ENCODE data around the gene CARD11. TPM values are rescaled to one million over a fixed set of nuclear protein-coding genes. Genes with fewer than 3 reads are reported as not detected.
"Not testable (repeated sequence)": the region's sequence is repeated elsewhere in the genome, so short reads cannot be mapped to it uniquely, and the experiment has no call there.

The CARD11 gene
- total RNA-seq, 1 donor from 2014 or later = 1.4 TPM

GRCh38 chr7:2962865-2963264 lies 80.8 kb downstream of the CARD11 start:
- TF ChIP-seq CTCF (IDR thresholded peaks at IDR 0.05; ENCODE audit: partially characterized antibody, unreplicated experiment) = no peak
- Mint-ChIP-seq H3K27ac (ENCODE audit: unreplicated experiment) (no peak overlapping the region), H3K4me1 (ENCODE audit: low read depth, unreplicated experiment) (no peaks in the 10 kb centered on the region), H3K9me3 (ENCODE audit: unreplicated experiment) (peaks cover 3% of the 10 kb centered on the region), H3K27me3 (ENCODE audit: unreplicated experiment) (no peaks in the 10 kb centered on the region), H3K36me3 (ENCODE audit: unreplicated experiment) (peaks cover 8% of the 10 kb centered on the region), H3K4me3 (ENCODE audit: unreplicated experiment) (no peak overlapping the region)
- no peak for DNase-seq

GRCh38 chr7:2959828-2960599 lies 83.7 kb downstream of the CARD11 start:
- Mint-ChIP-seq H3K27ac (ENCODE audit: unreplicated experiment) (no peak overlapping the region), H3K27me3 (ENCODE audit: unreplicated experiment) (no peaks in the 10 kb centered on the region), H3K36me3 (ENCODE audit: unreplicated experiment) (no peaks in the 10 kb centered on the region), H3K4me3 (ENCODE audit: unreplicated experiment) (no peak overlapping the region), H3K4me1 (ENCODE audit: low read depth, unreplicated experiment) (peaks cover 2% of the 10 kb centered on the region), H3K9me3 (ENCODE audit: unreplicated experiment) (peaks cover 1% of the 10 kb centered on the region)
- DNase-seq = no peak
- no peak for TF ChIP-seq CTCF (IDR thresholded peaks at IDR 0.05; ENCODE audit: partially characterized antibody, unreplicated experiment)

- H3K9me3 Mint-ChIP-seq (ENCODE audit: unreplicated experiment) = peaks cover 1% of the 10 kb centered on the region
- peaks cover 2% of the 10 kb centered on the region for H3K4me1 Mint-ChIP-seq (ENCODE audit: low read depth, unreplicated experiment)
- no peak overlapping the region for H3K27ac Mint-ChIP-seq (ENCODE audit: unreplicated experiment)
- H3K4me3 Mint-ChIP-seq (ENCODE audit: unreplicated experiment) = no peak overlapping the region
- no peaks in the 10 kb centered on the region for H3K27me3 Mint-ChIP-seq (ENCODE audit: unreplicated experiment)
- no peak for TF ChIP-seq CTCF (IDR thresholded peaks at IDR 0.05; ENCODE audit: partially characterized antibody, unreplicated experiment)
- no peaks in the 10 kb centered on the region for H3K36me3 Mint-ChIP-seq (ENCODE audit: unreplicated experiment)
- DNase-seq = no peak
These were observed 84.5 kb downstream of the CARD11 start for GRCh38 chr7:2959103-2959680.

- Mint-ChIP-seq H3K9me3 (ENCODE audit: unreplicated experiment) (peaks cover 1% of the 10 kb centered on the region), H3K27ac (ENCODE audit: unreplicated experiment) (no peak overlapping the region), H3K4me3 (ENCODE audit: unreplicated experiment) (no peak overlapping the region), H3K36me3 (ENCODE audit: unreplicated experiment) (no peaks in the 10 kb centered on the region), H3K27me3 (ENCODE audit: unreplicated experiment) (no peaks in the 10 kb centered on the region), H3K4me1 (ENCODE audit: low read depth, unreplicated experiment) (peaks cover 2% of the 10 kb centered on the region)
- DNase-seq = no peak
- no peak for TF ChIP-seq CTCF (IDR thresholded peaks at IDR 0.05; ENCODE audit: partially characterized antibody, unreplicated experiment)
These were observed 85.1 kb downstream of the CARD11 start for GRCh38 chr7:2958416-2959102.

- H3K27me3 Mint-ChIP-seq (ENCODE audit: unreplicated experiment); H3K27ac Mint-ChIP-seq (ENCODE audit: unreplicated experiment); H3K4me1 Mint-ChIP-seq (ENCODE audit: low read depth, unreplicated experiment); DNase-seq; H3K4me3 Mint-ChIP-seq (ENCODE audit: unreplicated experiment); H3K36me3 Mint-ChIP-seq (ENCODE audit: unreplicated experiment); H3K9me3 Mint-ChIP-seq (ENCODE audit: unreplicated experiment): not testable (repeated sequence)
These were observed 86.3 kb downstream of the CARD11 start for GRCh38 chr7:2957369-2957727.
